HG03103 (cell line): ENCODE data around the gene HIVEP3.
A peak's percentile ranks its signal among the peaks of the same experiment; 100 is the strongest.

Source experiments
- ATAC-seq: cut with Tn5 transposase; IDR thresholded peaks from one replicate; pipeline ENCODE4 v1.9.1; 2021; ENCODE audit warnings: low read depth; ENCODE audit not compliant: unreplicated experiment

HIVEP3 gene

DNA sequence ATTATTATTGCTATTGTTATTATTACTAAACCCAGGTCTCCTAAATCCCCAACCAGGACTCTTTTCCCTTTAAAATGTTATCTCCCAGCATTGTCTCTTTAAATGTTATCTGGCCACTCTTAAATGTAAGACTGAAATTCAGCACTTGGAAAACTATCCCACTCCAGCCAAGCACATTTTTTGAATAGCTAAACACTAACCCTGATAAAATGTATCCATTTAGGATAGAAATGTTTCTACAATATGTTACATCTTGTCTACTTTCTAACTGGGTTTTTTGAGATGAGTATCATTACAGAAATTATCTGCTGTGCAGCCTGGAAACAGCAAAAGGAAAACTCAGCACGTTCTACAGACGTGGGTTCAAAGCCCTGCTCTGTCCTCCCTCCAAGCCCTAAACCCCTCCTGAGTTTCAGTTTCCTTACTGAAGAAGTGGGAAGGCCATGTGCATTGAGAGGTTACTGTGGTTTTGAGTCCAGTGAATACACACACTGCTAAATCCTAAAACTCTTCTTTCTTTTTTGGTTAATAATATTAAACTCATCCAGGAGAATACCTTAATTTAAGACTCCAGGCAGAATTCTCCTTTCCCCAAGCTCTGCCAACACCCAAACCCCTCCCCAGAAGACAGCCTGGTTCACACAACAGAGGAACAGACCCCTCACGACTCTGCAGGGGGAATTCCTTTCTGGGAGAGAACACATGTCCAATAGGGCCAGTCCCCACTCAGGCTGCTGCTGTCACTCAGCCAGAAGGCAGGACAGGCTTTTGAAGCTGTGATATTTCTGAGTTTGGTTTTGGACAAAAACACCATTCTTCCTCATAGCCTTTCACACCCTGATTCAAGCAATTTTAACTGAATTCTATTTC, 41.9 kb downstream of the HIVEP3 start:
- no peak for ATAC-seq

DNA sequence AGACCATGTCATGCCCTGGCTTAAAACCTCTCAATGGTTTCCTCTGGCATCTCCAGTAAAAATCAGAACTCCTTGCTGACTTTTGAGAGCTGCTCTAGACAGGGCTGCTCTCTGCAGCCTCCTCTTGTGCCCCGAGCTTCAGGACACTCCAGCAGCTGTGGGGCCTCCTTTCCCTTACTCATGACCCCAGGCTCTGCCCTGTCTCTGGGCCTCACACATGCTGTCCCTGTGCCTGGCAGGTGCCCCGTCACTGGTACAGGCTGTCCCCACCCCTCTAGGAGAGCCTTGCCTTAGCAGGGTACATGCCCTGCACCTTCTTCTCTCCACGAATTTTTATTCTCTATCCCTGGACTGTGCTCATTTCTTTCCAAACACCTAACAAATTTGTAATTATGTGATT, 43.2 kb downstream of the HIVEP3 start:
- no peak for ATAC-seq

DNA sequence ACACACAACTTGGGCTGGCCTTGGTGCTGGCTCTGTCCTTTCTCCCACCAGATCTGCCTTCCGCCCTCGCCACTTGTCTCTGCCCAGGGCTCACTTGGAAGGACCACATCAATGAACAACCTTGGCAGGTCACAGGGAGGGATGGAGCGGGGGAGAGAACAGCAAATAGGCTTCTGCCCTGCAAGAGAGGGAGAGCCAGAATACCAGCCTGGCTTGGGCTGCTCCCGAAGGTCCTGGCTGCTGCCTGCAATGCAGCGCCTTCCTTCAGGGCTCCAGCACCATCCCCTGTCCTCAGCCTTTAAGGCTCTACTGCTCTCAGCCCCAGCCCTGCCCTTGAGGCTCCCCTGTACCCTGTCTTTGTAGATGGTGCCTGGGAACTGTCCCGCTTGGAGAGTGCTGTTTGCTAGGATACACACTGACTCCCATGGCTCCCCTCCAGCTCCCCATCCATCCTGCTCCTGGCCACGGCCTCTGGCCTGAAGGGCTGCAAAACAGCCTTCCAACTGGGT, 43.8 kb downstream of the HIVEP3 start:
- ATAC-seq: no peak

DNA sequence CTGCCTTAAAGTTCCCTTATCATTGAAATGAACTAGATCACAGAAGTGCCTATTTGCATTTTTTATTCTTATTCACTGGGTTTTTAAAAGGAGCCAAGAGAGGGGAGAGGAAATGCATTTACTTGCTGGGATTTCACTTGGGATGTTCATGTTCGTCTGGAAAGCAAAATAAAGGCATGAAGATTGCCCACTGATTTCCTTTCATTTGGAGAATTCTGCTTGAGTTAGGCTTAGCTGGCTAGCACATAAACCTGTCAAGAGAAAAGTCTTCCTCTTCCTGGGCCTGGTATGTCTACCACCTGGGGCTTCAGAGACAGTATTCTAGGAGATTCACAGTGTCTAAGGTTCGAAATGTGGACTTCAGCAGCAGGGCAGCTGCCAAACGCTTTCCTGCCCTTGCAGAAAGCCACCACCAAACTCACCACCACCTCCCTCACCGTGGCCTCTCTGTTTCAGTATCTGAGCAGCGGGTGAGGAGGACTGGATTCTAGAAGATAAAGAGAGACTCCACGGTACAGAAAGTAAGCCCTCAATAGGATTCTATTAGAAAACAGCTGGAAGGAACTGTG, 44.5 kb downstream of the HIVEP3 start:
- no peak for ATAC-seq

DNA sequence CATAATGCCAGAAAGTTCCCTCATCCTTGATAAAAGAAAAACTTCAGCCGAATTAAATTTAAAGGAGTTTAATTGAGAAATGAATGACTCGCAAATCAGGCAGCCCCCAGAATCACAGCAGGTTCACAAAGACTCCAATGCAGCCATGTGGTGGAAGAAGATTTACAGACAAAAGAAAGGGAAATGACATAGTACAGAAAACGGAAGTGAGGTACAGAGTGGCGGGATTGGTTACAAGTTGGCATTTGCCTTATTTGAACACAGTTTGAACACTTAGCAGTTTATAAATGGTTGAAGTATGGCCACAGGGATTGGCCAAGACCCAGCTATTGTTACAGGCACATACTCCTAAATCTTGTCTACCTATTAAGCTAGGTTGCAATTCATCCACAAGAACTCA, 46.6 kb downstream of the HIVEP3 start:
- ATAC-seq: no peak

DNA sequence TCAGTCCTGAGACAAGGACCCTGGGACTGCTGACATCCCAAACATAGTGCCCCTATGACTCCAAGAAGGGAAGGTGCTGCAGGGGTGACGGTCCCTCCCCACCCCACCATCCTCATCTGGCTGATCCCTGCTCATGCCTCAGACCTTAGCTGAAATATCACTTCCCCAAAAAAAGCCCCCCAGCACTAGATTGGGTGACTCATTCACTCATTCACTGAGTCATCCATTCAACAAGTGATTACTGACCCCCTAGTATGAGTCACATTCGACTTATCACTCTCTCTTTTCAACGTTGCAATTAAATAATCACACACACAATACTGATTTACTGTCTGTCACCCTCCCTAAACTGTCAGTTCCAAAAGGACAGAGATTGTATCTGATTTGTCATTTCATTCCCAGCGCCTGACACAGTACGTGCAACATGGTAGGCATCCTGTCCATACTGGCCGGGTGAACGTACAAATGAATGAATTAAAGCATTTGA, 48.6 kb downstream of the HIVEP3 start:
- no peak for ATAC-seq

DNA sequence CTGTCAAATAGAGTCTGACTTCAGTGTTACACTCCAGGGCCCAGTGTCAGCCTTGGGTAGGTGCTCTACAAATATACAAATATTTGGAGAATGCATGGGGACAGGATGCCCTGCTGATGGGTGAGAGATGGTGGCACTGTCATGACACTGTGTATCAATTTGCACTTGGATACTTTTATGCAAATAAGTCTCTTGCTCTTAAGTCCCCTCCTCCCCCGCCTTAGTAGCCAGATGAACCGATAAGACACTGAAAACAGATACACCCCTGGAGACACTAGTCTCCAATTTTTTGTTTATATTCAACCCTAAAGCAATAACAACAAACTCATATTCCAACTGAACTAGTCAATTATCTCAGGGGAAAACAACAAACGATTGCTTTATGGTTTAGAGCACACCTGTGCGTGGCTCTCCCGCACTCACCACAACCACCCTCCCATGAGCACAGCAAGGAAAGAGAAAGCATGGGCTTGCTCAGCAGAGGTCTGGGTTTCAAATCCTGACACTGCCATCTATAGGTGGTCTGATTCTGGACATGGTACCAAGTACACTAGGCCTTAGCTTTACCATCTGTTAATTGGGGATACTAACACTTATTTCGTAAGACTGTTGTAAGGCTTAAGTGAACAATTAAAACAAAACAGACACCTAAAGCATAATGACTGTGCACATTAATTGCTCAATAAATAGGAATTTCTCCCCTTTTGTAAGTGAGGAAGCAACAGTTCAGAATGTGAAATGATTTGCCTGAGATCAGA, 50.3 kb downstream of the HIVEP3 start:
- peak; percentile 56 for ATAC-seq

DNA sequence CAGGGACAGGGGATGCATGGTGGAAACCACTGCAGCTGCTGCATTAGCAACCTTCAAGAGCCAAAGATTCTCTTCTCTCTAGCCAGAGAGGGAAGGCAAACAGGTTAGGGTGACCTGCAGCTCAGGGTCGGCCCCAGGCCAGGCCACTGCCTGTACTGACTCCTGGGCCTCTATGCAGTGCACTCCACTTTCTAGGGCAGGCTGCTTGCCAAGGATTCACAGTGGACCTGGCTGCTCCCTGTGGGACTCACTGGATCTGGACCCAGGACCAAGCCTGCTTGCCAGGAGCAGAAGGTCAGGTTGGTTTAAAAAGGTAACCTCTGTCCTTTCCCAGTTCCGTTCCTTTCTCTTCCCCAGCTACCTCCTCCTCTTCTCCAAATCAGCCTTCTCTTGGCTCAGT, 52.4 kb downstream of the HIVEP3 start:
- ATAC-seq: no peak

DNA sequence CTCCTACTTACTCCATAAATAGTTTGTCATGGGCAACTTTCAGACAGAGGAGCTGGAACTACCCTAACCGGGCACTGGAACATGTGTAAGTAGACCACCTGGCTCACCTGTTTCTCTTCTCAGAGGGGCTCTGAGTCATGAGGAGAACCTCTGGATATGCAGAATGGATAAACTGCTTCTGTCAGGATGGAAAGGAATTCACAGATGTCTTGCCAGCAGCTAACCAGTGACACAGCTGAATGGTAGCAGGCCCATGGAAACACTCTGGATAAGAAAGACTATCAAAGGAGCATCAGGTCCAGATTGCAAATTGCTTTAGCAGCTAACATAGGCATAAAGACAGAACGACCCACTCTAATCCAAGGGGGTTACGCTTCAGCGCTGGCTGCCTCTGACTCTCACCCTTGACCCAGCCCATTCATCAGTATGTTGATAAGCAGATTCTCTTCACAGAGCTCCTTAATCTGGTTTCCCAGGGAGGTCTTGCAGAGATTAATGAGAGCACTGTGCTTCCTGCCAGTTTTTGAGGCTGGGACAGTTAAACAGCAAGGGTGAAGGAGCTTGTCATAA, 54.2 kb downstream of the HIVEP3 start:
- ATAC-seq: no peak

DNA sequence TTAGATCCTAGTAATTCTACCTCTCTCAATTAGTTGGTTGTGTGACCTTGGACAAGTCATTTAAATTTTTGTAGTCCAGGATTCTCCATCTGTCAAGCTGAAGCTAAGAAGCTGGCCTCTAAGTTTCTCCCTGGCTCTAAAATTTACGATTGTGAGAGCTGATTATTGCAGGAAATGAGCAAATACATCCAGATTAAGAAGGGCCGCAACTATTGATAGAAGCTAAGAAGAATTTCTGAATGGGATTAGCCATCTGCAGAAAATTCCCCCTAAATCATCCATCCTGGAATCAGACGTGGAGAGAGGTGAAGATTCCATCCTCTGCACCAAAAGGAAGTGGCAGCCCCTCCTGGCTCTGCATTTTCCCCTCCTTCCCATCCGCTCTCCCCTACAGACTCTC, 55.0 kb downstream of the HIVEP3 start:
- ATAC-seq: no peak

DNA sequence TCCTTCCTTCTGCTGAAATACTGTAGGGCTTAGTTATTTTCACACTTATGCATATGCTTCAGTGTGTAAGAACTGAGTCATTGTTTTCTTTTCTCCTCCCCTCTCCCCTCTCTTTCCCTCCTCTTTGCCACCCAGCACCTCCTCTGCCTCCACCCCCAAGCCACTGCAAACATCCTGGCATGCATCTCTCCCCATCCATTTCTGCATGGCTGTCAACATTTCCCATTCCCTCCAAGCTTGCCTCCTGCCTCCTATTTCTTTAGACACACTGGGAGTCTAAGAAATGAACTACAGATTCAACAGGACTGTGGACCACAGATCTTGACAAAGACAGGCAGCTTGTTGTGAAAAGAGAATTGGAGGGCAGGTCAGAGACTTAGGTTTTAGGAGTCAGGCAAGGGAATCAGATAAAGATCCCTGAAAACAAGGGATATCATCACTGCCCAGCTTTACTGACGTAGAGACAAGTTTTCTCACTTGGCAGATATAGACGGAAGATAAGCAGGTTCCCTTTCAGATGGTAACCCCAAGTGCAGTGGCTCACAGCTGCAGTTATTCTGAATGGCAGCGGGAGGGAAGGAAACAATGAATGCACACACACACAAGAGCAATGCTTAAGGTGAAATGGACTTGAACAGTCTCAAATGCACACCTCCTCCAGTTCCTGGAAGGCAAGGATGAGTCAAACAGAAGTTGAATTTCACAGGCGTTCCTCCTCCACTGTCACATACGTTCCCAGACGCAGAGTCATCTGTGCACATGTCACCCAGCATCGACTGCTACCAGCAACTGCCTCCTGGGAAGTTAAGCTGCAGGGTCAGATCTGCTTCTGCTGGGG, 56.1 kb downstream of the HIVEP3 start:
- ATAC-seq: no peak

DNA sequence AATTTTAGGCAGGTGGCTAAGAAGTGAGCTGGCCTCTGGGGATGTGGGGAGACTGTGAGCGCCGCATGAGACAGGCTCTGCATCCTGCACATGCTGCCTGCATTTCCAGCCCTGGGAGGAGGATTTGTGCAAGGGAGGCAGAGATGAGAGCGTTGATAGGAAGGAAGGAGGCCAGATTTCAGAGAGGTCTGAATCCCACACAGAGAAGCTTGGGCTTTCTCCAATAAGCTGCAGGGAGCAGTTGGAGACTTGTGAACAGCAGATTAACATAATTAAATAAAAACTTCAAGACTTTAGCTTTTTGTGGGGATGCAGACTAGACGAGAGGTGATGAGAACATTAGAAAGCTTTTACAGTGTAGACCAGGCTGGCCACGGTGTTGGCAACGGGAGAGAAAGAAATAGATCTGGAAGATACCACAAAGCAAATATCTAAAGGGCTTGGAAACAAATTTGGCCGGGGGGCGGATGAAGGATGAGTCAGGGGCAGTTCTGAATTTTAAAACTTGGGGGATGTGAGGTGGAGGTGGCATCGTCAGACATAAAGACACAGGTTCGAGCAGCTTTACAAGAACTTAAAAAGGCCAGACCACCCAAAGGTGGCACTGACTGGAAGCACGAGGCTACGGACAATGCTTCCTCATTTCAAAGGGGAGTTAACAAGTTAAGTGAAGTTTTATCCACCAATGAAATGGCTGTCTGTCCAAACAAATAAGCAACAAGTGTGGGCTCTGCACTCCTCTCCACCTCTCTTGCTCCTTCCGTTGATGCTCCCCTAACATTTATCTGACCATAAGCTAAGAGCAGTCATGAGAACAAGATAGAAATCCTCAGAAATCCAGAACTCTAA, 57.0 kb downstream of the HIVEP3 start:
- no peak for ATAC-seq

DNA sequence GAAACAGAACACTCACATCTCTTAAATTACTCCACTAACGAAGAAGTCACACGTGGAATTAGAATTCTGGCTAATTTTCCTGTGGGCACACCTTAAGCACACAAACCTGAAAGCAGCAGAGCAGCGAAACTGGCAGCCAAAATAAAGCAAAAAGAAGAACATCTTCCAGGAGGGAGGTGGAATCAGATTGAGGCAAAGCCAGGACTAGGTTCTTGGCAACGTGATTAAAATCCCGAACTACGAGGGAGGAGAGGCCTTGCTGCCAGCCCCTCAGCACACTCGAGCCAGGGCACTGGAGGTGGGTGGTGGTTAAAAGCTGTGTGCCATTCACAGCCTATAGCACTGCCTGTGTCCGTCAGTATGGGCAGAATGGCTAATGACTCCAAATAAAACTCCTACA, 58.0 kb downstream of the HIVEP3 start:
- ATAC-seq: no peak

DNA sequence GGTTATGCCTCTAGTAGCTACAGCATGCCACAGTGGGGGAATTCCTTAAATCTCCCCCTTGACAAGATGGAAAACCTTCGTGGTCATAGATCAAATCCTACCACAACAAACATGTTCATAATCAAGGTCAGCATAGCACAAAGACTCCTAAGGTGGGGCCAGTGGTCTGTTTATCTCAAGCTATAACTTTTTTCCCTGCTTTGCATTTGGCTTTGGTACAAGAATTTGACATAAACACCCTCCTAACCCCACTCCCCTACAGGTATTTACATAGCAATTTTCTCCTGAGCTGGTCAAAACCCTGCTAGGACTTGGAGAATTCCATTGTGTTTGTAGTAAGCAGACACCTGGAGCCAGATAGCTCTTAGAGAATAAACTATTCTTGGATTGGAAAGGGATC, 58.5 kb downstream of the HIVEP3 start:
- no peak for ATAC-seq

DNA sequence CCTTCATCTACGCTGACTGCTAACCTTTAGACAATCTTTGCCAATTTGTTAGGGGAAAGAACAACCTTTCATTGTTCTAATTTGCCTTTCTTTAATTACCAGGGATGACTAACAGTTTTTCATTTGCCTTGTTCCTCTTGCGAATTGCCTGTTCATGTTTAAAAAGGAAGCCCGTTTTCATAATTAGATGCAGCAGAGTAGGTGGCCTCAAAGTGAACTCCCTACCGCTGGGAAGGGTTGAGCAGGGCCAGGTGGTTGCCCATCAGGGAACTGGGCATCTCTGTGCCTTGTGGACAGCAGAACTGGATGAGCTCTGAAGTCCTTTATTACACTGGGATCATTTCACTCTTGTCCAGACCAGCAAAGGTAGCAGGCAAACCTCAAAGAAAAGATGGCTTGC, 59.0 kb downstream of the HIVEP3 start:
- ATAC-seq: no peak

DNA sequence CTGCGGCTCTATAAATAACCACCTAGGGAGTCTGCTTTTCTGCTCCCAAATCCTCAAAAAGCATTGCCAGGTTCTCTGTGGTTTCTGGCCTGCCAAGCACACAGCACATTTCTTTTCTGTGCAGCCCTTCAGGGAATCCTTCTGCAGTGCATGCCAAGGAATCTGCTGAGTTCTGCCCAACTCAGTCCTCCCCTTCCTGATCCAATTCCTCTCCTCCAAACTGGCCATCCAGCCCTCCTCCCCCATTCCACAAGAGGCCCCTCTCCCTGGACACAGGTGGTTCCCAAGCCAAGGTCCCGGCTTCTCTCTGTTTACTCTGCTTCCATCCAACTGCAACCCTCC, 61.8 kb downstream of the HIVEP3 start:
- ATAC-seq: no peak

DNA sequence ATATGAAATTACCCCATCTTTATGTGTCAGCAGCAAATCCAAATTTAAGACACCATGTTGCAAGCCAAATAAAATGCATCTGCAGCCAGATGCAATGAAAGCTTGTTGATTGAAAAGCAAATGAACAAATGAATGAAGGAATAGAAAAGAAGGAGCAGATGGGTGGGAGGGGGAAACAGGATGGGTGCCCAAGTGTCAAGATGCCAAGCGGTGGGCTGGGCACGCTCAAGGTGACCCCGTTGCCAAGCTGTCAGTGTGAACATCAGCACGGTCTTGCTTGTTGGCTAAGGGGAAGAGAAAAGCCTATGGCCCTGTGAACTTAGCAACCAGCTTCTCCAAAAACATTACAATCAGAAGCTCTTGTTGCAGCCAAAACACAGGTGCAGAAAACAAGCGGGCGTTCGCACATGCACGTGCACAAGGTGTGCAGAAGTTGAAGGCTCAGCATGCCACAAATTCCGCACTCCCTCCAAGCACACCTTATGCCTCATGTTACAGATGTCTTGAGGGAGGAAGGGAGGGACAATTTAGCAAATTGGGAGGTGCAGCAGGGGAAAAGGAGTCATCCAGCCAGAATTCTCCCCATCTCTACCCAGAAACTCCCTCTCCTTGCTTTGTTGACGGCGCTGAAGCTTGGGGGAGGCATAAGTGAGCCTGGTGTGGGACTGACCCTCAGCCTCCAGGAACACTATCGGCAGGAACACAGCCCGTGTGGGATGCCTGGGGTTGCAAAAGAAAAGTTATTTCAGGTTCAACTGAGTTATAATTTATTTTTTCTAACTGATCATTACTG, 62.4 kb downstream of the HIVEP3 start:
- no peak for ATAC-seq

DNA sequence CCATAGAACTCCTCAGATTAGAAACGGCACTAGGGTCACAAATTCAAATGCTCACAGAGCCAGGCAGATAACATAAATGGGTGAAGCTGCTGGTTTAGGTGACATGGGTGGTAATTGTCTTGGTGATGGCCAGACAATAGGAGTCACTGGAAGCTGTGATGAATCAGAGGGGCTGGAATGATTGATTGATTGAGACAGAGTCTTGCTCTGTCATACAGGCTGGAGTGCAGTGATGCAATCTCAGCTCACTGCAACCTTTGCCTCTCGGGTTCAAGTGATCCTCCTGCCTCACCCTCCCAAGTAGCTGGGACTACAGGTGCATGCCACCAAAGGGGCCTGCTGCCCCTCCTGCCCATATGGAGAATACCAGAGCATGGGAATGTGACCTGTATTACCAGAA, 63.0 kb downstream of the HIVEP3 start:
- ATAC-seq: no peak

DNA sequence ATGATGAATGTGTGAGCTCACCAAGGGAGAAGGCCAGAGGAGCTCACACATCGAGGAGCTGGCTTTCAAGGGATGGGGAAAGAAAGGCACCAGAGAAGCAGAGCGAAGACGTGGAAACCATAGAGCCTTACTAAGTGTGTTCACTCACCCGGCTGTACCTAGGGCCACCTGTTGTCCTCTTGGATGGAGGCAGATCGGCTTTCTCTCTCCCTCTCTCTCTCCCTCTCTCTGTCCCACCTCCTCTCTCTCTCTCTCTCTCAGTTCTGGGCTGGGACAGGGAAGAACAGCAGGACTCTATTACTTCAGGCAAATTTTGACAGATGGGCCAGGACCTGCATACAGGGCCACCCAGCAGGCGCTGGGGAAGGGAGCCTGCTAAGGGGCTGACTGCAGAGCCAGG, 64.8 kb downstream of the HIVEP3 start:
- no peak for ATAC-seq
